ENCODE data around the gene KLC1.

- no peak for TF ChIP-seq POLR2AphosphoS5 (IDR thresholded peaks at IDR 0.05)
- TF ChIP-seq, protein P1, sequence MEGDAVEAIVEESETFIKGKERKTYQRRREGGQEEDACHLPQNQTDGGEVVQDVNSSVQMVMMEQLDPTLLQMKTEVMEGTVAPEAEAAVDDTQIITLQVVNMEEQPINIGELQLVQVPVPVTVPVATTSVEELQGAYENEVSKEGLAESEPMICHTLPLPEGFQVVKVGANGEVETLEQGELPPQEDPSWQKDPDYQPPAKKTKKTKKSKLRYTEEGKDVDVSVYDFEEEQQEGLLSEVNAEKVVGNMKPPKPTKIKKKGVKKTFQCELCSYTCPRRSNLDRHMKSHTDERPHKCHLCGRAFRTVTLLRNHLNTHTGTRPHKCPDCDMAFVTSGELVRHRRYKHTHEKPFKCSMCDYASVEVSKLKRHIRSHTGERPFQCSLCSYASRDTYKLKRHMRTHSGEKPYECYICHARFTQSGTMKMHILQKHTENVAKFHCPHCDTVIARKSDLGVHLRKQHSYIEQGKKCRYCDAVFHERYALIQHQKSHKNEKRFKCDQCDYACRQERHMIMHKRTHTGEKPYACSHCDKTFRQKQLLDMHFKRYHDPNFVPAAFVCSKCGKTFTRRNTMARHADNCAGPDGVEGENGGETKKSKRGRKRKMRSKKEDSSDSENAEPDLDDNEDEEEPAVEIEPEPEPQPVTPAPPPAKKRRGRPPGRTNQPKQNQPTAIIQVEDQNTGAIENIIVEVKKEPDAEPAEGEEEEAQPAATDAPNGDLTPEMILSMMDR (IDR thresholded peaks at IDR 0.05) = no peak
Measured at GRCh38 chr14:103624860-103625259, 4.2 kb upstream of the KLC1 start.
